CMK (cell line): ENCODE measurements around the gene ACSF2.
A peak's percentile ranks its signal among the peaks of the same experiment; 100 is the strongest.
"Not testable (repeated sequence)": the region's sequence is repeated elsewhere in the genome, so short reads cannot be mapped to it uniquely, and the experiment has no call there.

Experiments used
- DNase-seq: peaks from one replicate; pipeline ENCODE4 v3.0.0-alpha.2; 2010; ENCODE audit warnings: low read depth

Gene ACSF2, protein sequence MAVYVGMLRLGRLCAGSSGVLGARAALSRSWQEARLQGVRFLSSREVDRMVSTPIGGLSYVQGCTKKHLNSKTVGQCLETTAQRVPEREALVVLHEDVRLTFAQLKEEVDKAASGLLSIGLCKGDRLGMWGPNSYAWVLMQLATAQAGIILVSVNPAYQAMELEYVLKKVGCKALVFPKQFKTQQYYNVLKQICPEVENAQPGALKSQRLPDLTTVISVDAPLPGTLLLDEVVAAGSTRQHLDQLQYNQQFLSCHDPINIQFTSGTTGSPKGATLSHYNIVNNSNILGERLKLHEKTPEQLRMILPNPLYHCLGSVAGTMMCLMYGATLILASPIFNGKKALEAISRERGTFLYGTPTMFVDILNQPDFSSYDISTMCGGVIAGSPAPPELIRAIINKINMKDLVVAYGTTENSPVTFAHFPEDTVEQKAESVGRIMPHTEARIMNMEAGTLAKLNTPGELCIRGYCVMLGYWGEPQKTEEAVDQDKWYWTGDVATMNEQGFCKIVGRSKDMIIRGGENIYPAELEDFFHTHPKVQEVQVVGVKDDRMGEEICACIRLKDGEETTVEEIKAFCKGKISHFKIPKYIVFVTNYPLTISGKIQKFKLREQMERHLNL

DNA sequence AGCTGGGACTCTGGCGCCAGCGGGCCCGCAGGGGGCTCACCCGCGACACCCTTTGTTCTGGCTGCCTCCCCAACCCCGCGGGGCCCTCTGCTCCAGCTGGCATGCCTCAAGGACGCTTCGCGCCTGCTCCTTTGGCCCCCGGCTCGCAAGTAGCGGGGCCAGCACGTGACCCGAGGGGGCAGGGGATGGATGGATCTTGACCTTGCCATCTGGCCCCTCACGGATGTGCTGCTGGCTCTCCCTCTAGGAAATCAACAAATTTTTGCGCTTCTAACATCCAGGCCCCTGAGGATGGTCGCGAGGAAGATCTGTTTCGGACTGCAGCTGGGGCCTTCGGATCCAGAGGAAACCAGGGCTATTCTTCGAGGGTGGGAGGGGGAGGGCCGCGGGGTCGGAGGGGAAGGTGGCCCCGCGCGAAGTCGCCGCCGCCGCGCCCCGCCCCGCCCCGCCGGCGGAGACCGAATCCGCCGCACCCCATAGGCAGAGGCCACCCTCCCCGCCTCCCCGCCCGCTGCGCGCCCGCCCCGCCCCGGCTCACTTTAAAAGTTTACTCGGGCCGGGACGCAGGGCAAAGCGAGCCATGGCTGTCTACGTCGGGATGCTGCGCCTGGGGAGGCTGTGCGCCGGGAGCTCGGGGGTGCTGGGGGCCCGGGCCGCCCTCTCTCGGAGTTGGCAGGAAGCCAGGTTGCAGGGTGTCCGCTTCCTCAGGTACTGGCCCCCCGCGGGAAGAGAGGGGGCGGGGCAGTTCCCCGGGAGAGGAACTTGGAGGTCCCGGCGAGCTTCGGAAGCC, at the start of gene ACSF2:
ACSF2 (plus strand) TSS at position 537 of the 790 bp plus-strand sequence; CDS start at position 581, 44 bp downstream.
- DNase-seq = peak; percentile 75

DNA sequence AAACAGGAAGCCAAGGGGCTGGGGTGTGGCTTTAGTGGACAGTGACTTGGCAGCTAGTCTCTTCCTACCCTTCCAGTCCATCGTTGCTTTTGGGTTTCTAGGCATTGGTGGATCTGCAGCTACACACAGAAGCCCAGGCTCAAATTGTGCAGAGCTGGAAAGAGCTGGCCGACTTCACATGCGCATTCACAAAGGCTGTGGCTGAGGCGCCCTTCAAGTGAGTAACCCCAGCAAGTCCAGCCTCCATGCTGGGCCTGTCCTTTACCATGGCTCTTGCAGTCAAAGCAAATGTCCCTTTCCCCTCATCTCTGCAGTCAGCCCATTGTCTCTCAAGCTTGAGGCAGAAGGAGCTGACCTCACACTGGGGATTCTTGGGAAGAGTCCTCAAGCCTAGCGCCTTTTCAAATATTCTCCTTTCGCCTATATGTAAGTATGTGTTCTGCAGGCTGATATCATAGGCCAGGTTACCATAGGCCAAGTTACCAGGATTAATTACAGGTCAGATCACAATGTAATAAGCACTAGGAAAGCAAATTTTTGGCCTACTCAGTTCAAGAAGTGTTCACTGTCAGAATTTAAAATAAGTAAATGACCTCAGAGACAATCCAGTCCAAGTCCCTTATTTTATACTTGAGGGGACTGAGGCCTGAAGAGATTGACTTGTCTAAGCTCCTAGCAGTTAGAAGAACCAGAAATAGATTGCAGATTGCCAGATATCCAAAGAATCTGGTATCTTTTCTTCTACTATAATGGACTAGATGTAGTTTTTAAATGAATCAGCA, 46.5 kb upstream of the ACSF2 start:
- no peak for DNase-seq

DNA sequence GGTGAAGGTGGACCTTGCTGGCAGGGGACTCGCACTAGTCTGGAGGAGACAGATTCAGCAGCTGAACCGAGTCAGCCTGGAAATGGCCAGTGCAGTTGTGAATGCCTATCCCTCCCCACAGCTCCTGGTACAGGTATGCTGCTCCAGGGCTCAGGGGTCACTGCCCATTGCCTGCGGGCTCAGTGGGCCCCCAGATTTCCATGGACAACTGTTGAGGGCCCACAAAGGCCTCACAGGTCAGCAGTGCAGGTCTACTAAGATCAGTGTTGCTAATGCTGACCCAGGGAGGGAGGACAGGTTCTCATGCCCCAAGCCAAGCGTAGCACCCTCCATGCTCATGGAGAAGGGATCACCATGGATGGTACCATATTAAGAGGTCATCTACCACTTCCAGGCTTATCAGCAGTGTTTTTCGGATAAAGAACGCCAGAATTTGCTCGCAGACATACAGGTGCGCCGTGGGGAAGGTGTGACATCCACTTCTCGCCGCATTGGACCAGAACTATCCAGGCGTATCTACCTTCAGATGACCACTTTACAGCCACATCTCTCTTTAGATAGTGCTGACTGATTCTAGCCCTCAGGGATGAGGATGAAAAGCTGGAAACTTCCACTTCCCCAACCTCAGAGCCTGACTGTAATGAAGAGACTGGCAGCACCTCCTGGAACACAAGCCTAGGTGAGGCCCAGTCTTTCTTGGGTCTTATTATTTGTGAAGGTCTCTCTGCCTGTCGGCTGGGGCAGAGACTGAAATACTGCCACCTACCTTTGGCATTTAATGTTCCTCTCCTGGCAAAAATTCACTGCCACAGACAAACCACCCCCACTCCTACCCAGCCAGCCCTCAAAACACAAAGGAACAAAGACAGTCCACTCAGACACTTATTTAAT, 45.4 kb upstream of the ACSF2 start:
- DNase-seq = no peak

DNA sequence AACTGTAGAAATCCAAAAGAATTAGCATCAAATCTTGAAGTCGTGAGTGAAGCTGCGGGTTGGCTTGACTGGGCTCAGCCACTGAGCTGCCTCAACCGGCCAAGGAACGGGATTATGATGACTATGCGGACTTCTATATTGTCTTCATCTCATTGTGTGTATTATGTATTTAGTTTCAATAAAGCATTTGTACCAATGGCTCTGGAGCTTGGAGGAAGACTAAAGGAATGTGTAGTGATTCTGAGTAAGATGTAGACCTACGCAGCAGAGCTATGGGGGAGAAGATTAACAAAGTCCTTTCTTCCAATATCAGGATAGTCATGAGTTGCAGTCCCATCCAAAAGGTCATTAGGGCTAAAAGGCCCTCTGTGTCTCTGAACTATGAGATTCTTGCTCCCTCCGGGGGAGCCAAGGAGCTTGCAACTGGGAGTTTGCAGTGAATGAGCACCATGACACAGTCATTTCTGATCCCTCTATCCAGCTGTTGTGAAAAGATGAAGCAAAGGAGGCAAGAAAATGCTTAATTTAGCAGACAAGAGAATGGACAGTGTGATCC, 44.7 kb upstream of the ACSF2 start:
- no peak for DNase-seq

DNA sequence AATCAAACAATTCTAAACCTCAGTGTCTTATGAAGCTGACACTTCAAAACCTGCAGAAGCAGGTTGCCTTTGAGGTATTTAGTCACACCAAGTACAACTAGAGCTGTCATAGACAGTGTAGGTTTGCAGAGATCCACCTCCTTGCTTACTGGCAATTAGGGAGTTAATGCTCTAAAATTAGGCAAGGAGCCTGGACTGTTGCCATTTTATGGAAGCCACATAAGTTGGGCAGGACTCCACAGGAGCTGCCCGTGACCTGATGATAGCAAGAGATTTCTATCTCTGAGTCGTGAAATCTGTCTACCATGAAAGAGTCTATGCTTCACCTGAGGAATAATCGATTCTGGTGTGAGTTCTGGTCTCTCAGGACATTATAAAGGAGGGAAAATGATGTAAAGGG, 44.1 kb upstream of the ACSF2 start:
- no peak for DNase-seq

DNA sequence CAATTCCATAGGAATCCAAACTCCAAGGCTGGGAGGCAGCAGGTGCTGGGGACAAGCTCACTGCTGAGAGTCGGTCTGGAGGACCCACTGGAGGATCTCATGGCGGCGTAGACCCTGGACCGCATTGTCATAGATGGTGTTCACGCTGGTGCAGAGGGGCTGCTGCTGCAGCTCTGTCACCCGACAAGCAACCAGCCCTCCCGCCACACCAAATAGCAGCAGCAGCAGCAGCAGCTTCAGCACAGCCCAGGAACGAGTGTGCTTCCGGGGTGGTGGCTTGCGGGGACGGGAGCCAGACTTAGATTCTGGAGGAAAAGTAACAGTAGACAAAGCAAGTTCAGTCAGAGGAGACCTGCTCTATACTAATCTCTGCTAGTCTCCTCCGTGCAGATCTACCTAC, 43.1 kb upstream of the ACSF2 start:
- no peak for DNase-seq

DNA sequence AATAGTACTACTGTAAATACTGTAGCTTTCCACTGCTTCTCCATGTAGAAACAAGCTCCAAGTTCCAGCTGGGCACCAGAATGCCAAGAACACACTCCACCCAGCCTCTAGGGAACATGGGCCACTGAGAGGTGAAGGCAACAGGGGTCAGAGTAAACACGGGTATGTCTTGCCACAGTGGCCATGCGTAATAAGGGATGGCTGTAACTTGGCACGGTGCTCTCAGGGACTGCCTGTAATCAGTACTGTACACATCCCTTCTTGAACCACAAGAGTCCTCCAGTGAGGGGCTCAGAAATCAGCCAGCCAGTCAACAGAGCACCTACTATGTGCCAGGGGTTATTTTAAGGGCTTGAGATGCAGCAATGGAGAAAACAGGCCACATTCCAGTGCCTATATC, 39.5 kb upstream of the ACSF2 start:
- DNase-seq = no peak

DNA sequence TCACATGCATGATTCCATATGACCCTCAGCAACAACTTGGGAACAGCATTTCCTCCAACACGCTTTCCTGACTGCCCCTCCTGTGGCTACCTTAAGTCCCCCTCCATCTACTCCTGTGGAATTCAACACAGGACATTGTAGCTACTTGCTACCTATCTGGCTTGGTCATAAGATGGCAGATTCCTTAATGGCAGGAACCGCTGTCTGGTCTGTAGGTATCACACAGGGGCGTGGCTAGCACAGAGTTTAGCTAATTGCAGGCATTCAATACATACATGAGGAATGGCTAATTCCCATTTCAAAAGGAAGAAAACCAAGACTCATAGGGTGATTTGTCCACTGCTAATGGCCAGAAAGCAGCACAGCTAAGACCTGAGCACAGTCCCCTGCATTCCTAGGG, 37.3 kb upstream of the ACSF2 start:
- no peak for DNase-seq

DNA sequence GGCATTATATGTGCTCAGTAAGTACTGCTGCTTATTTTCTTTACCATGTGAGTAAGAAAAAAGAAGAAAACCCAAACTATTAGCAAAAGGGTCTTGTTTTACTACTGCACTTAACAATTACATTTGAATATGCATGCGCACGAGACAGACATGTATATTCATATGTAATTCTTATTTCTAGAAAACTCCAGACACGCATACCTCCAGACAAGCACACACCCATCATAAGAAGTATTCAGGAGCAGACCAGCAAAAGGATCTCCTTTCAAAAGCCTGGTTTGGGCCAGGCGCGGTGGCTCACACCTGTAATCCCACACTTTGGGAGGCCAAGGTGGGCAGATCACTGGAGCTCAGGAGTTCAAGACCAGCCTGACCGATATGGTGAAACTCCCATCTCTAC, 36.5 kb upstream of the ACSF2 start:
- no peak for DNase-seq

DNA sequence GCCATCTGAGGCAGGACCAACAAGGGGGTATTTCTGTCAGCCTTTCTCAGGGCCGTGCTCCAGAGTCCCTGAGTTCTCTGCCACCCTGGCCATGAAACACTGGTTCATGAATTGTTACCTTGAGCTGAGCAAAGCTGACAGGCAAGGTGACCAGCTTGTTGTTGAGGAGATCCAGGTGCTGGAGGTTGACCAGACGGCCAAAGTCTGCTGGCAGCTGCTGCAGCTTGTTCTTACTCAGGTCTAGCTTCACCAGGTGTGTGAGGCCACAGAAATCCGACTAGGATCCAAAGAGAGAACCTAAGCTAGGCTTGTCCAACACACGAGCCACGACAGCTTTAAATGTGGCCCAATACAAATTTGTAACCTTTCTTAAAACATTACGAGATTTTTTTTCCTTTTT, 33.4 kb upstream of the ACSF2 start:
- DNase-seq = no peak

DNA sequence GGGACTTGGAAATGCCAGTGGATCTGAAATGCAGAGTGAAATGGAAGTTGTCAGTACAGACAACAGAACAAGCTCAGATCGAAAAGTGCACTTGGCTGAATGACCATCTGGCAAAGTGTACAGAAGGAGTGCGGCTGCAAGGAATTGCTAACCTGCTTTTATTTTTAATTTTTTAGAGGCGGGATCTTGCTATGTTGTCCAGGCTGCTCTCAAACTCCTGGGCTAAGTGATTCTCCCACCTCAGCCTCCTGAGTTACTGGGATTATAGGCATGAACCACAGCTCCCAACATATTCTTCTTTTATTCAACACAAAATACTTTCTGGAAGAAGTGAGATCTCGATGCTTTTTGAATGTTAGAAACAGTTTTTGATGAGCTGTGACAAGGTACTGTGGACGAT, 32.3 kb upstream of the ACSF2 start:
- no peak for DNase-seq

DNA sequence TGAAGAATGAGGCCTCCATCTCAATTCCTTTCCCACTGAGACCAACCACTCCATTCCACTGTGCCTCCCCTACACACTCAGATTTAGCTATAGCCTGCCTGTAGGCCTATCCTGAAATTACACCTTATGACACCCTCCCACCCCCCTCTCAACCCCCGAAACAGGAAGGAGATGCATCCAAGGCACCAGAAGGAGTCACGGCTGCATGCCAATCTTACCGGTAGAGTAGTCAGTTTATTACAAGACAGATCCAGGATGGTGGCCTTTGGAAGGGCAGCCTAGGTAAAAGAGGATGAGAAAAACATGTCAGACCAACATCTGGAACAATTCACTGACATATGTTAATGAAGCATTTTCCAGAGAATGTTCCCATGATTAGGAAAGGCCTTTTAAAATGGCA, 31.3 kb upstream of the ACSF2 start:
- DNase-seq = no peak

DNA sequence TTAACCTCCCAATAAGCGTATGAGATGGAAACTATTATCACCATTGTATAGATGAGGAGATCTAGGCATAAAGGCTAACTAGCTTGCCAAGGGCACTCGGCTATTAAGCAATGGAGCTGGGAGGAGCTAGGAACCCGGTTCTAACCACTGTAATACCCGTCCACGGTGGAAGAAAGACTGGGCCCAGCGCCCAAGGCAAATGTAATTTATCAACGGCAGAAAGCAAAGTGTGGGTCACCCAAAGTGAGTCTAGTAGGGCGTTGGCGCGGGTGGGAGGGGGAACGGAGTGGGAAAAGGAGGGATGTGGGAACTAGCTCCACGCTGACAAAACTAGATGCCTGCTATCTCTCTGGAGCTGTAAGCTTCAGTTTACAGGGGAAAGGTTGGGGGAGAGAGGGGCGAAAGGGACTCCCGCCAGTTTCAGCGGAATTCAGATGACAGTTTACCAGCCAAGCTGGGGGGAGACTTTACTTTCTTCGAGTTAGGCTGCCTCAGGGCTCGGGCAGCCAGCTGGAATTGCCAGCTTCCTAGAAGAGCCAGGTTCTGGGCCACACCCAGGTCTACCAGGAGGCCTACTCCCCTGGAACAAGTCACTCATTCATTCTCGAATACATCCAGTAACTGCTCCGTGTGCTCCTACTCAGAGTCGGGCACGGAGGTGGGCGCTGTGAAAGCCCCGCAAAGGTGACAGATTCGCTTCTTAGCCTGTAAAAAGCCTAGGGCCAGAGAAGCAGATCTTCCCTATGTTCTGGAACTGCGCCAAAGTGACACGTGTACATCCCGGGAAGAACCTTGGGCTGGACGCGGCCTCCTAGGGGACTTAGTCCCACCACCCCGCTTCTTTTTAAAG, 29.5 kb upstream of the ACSF2 start:
- DNase-seq = no peak

DNA sequence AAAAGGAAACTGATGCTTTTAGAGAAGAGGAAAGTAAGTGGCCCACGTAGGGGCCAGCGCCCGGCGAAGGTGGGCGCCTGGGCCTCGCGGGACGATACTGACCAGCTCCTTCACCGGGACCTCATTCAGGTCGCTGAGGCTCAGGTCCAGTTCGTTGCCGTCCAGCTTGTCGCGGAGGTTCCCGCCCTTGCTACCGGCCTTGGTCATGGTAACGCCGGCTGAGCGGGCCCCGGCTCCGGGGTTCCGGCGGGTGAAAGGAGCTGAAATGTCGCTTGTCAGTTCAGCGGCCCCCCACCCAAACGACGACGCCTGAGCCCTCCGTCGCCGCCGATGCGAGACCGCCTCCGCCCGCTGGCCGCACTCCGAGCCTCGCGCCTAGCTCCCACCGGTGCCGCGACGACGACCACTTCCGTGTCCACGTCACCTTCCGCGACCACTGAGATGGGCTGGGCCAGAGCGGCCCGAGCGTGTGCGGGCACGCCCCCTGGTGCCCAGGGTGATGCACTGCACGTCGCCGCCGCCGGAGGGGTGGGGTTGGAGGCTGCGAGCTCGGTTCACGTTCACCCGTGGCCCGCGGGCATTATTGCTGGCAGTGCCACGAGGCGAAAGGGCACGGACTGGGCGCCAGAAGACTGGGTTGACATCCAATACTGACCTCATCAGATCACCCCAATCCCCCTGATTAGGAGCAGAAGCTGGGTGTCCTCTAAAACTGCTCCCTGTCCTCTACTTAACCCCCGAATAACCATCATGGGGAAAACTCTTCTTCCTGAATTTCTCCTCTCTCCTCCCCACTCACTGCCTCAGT, 28.7 kb upstream of the ACSF2 start, which contains the start of gene LRRC59:
LRRC59 (minus strand) TSS at position 413 of the 808 bp plus-strand sequence; CDS start at position 207, 206 bp downstream.
- DNase-seq = peak; percentile 75

DNA sequence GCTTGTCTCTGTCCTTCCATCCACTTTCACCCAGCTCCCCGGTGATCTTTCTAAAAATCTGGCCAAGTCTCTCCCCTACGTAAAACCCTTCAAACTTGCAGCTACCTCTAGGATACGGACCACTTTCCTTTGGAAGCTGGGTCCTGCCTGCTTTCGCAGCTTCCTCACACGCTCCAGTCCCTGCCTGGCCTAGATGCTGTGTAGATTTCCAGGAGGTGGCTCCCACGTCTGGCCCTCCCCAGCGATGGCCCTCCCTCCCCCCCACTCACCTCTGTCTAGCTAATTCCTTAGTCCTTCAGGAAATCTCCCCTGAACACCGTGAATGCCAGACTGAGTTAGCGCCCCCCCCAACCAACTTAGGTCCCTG, 28.1 kb upstream of the ACSF2 start:
- DNase-seq = no peak

DNA sequence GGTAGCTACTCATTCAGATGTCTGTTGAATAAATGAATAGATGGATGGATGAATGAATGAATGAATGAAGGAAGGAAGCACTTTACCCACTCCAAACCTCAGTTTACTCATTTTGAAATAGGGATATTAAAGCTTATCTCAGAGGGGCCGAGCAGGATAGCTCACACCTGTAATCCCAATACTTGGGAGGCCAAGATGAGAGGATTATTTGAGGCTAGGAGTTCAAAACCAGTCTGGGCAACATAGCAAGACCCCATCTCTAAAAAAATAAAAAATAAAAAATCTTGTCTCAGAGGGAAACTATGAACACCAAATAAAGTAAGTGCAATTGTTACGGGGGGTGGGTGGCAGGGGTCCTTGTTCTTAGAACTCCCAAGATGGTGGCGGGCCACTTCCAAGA, 27.3 kb upstream of the ACSF2 start:
- not testable (repeated sequence) for DNase-seq

DNA sequence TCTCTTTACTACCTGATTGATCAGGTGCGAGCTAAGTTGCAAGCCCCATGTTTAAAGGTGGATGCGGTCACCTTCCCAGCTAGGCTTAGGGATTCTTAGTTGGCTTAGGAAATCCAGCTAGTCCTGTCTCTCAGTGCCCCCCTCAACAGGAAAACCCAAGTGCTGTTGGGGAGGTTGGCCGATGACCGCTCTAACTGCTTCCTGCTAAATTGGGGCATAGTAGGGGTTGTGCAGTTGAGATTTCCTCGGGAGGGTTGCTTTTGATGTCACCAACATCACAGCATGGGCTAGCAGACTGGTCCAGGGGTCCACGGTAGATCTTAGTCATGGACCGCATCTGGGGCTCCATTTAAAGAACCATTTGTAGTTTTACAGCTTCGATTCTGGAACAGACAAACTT, 26.4 kb upstream of the ACSF2 start:
- not testable (repeated sequence) for DNase-seq

DNA sequence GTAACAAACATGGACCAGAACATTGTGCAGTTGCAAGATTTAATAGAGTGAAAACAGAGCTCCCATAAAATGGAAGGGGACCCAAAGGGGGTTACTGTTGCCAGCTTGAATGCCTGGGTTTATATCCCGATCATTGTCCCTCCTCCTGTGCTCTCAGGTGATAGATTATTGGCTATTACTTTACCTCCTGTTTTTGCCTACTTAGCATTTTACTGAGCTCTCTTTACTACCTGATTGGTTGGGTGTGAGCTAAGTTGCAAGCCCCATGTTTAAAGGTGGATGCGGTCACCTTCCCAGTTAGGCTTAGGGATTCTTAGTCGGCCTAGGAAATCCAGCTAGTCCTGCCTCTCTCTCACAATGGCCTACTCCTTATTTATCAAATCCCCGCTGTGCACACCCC, 20.7 kb upstream of the ACSF2 start:
- DNase-seq = not testable (repeated sequence)

DNA sequence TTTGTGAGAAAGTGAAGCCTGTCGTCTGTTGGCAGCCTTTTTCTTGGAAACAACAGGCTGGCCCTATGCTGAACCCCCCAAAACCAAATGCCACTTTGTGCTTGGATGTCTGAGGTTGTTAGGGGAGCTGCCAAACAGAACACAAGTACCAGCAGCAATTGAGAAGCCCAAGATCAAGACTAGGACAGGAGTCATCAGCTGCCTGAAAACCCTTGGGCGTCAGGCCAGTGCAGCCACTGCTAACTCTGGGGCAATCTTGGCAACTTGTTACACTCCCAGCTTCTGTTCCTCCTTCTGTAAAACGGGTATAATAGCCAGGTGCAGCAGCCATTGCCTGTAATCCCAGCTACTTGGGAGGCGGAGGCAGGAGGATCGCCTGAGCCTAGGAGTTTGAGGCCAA, 19.4 kb upstream of the ACSF2 start:
- DNase-seq = no peak
